ENCODE data around the gene SORBS2.
"Not testable (repeated sequence)": the region's sequence is repeated elsewhere in the genome, so short reads cannot be mapped to it uniquely, and the experiment has no call there.

The SORBS2 gene

GRCh38 chr4:185717377-185717741 is 94.6 kb downstream of the SORBS2 start:
- no peak overlapping the region for H4K8ac ChIP-seq (ENCODE audit: low read depth, low read length)
- H3K4me1 ChIP-seq (ENCODE audit: control insufficient read depth, low read depth, low read length), result no peaks in the 10 kb centered on the region
- no peak overlapping the region for H3K9ac ChIP-seq (ENCODE audit: low read length)
- no peaks in the 10 kb centered on the region for H3K27me3 ChIP-seq (ENCODE audit: insufficient read depth, low read length, poor library complexity)
- H3K56ac ChIP-seq (ENCODE audit: low read length), result no peak overlapping the region
- no peak for DNase-seq
- no peak overlapping the region for H3K4ac ChIP-seq (ENCODE audit: low read depth, low read length)
- no peak overlapping the region for H2BK120ac ChIP-seq (ENCODE audit: low read depth, low read length)
- H3K27ac ChIP-seq (ENCODE audit: low read depth, low read length), result no peak overlapping the region
- no peak overlapping the region for H2AK5ac ChIP-seq (ENCODE audit: low read length)
- no peak overlapping the region for H3K4me2 ChIP-seq (ENCODE audit: low read length)
- WGBS (ENCODE audit: extremely low coverage, insufficient coverage, low lambda C conversion rate), result no CpG with 5 or more reads among the region's 9 CpGs
- no peaks in the 10 kb centered on the region for H3K79me2 ChIP-seq (ENCODE audit: control insufficient read depth, insufficient read depth, low read length)
- H3K4me3 ChIP-seq (ENCODE audit: low read length), result no peak overlapping the region
- no peak overlapping the region for H4K5ac ChIP-seq (ENCODE audit: low read length)
- no peak overlapping the region for H2BK15ac ChIP-seq (replicated peaks; ENCODE audit: low read depth)
- H3K79me1 ChIP-seq (ENCODE audit: low read length), result no peaks in the 10 kb centered on the region
- H3K18ac ChIP-seq (ENCODE audit: low read length), result no peak overlapping the region
- no peaks in the 10 kb centered on the region for H3K36me3 ChIP-seq (ENCODE audit: control insufficient read depth, insufficient read depth, low read length)
- no peak overlapping the region for H3K23ac ChIP-seq (ENCODE audit: low read length)
- no peak overlapping the region for H2BK5ac ChIP-seq (ENCODE audit: low read length)

- no peak overlapping the region for H3K23ac ChIP-seq (ENCODE audit: low read length)
- H3K56ac ChIP-seq (ENCODE audit: low read length), result no peak overlapping the region
- no peaks in the 10 kb centered on the region for H3K4me1 ChIP-seq (ENCODE audit: control insufficient read depth, low read depth, low read length)
- no peak overlapping the region for H3K4me2 ChIP-seq (ENCODE audit: low read length)
- H3K27ac ChIP-seq (ENCODE audit: low read depth, low read length), result no peak overlapping the region
- WGBS (ENCODE audit: extremely low coverage, insufficient coverage, low lambda C conversion rate), result no CpG with 5 or more reads among the region's 15 CpGs
- no peak overlapping the region for H2AK5ac ChIP-seq (ENCODE audit: low read length)
- H3K4me3 ChIP-seq (ENCODE audit: low read length), result no peak overlapping the region
- no peak overlapping the region for H3K18ac ChIP-seq (ENCODE audit: low read length)
- H3K27me3 ChIP-seq (ENCODE audit: insufficient read depth, low read length, poor library complexity), result no peaks in the 10 kb centered on the region
- no peak overlapping the region for H4K8ac ChIP-seq (ENCODE audit: low read depth, low read length)
- H2BK15ac ChIP-seq (replicated peaks; ENCODE audit: low read depth), result no peak overlapping the region
- no peak overlapping the region for H2BK5ac ChIP-seq (ENCODE audit: low read length)
- no peaks in the 10 kb centered on the region for H3K79me2 ChIP-seq (ENCODE audit: control insufficient read depth, insufficient read depth, low read length)
- no peak for DNase-seq
- no peak overlapping the region for H3K9ac ChIP-seq (ENCODE audit: low read length)
- no peak overlapping the region for H2BK120ac ChIP-seq (ENCODE audit: low read depth, low read length)
- no peaks in the 10 kb centered on the region for H3K79me1 ChIP-seq (ENCODE audit: low read length)
- no peak overlapping the region for H4K5ac ChIP-seq (ENCODE audit: low read length)
- no peaks in the 10 kb centered on the region for H3K36me3 ChIP-seq (ENCODE audit: control insufficient read depth, insufficient read depth, low read length)
- H3K4ac ChIP-seq (ENCODE audit: low read depth, low read length), result no peak overlapping the region
Observed at GRCh38 chr4:185716577-185717376, 95.2 kb downstream of the SORBS2 start.

GRCh38 chr4:185716141-185716551 is 95.8 kb downstream of the SORBS2 start:
- no peaks in the 10 kb centered on the region for H3K4me1 ChIP-seq (ENCODE audit: control insufficient read depth, low read depth, low read length)
- no CpG with 5 or more reads among the region's 9 CpGs for WGBS (ENCODE audit: extremely low coverage, insufficient coverage, low lambda C conversion rate)
- no peak for DNase-seq
- no peak overlapping the region for H3K56ac ChIP-seq (ENCODE audit: low read length)
- H2BK120ac ChIP-seq (ENCODE audit: low read depth, low read length), result no peak overlapping the region
- H3K4me2 ChIP-seq (ENCODE audit: low read length), result no peak overlapping the region
- no peaks in the 10 kb centered on the region for H3K79me1 ChIP-seq (ENCODE audit: low read length)
- H2BK15ac ChIP-seq (replicated peaks; ENCODE audit: low read depth), result no peak overlapping the region
- no peak overlapping the region for H3K4ac ChIP-seq (ENCODE audit: low read depth, low read length)
- H3K36me3 ChIP-seq (ENCODE audit: control insufficient read depth, insufficient read depth, low read length), result no peaks in the 10 kb centered on the region
- H2AK5ac ChIP-seq (ENCODE audit: low read length), result no peak overlapping the region
- H4K5ac ChIP-seq (ENCODE audit: low read length), result no peak overlapping the region
- no peak overlapping the region for H3K27ac ChIP-seq (ENCODE audit: low read depth, low read length)
- no peak overlapping the region for H3K4me3 ChIP-seq (ENCODE audit: low read length)
- H3K27me3 ChIP-seq (ENCODE audit: insufficient read depth, low read length, poor library complexity), result no peaks in the 10 kb centered on the region
- H3K79me2 ChIP-seq (ENCODE audit: control insufficient read depth, insufficient read depth, low read length), result no peaks in the 10 kb centered on the region
- H3K9ac ChIP-seq (ENCODE audit: low read length), result no peak overlapping the region
- H3K23ac ChIP-seq (ENCODE audit: low read length), result no peak overlapping the region
- no peak overlapping the region for H2BK5ac ChIP-seq (ENCODE audit: low read length)
- H4K8ac ChIP-seq (ENCODE audit: low read depth, low read length), result no peak overlapping the region
- H3K18ac ChIP-seq (ENCODE audit: low read length), result no peak overlapping the region

GRCh38 chr4:185714524-185714923 is 97.5 kb downstream of the SORBS2 start:
- H3K79me1 ChIP-seq (ENCODE audit: low read length); H2BK15ac ChIP-seq (replicated peaks; ENCODE audit: low read depth); H2BK5ac ChIP-seq (ENCODE audit: low read length); H3K56ac ChIP-seq (ENCODE audit: low read length); H3K79me2 ChIP-seq (ENCODE audit: control insufficient read depth, insufficient read depth, low read length); H3K4ac ChIP-seq (ENCODE audit: low read depth, low read length); H3K27ac ChIP-seq (ENCODE audit: low read depth, low read length); H3K36me3 ChIP-seq (ENCODE audit: control insufficient read depth, insufficient read depth, low read length); H3K27me3 ChIP-seq (ENCODE audit: insufficient read depth, low read length, poor library complexity); H2BK120ac ChIP-seq (ENCODE audit: low read depth, low read length); H4K8ac ChIP-seq (ENCODE audit: low read depth, low read length); DNase-seq; H3K4me2 ChIP-seq (ENCODE audit: low read length); H2AK5ac ChIP-seq (ENCODE audit: low read length); H4K5ac ChIP-seq (ENCODE audit: low read length); H3K23ac ChIP-seq (ENCODE audit: low read length); H3K9ac ChIP-seq (ENCODE audit: low read length); H3K4me1 ChIP-seq (ENCODE audit: control insufficient read depth, low read depth, low read length); H3K4me3 ChIP-seq (ENCODE audit: low read length); H3K18ac ChIP-seq (ENCODE audit: low read length): not testable (repeated sequence)
- WGBS (ENCODE audit: extremely low coverage, insufficient coverage, low lambda C conversion rate), result no CpG with 5 or more reads among the region's 5 CpGs

- Histone ChIP-seq H4K8ac (ENCODE audit: low read depth, low read length) (no peak overlapping the region), H3K27ac (ENCODE audit: low read depth, low read length) (no peak overlapping the region), H3K27me3 (ENCODE audit: insufficient read depth, low read length, poor library complexity) (no peaks in the 10 kb centered on the region), H3K18ac (ENCODE audit: low read length) (no peak overlapping the region), H4K5ac (ENCODE audit: low read length) (no peak overlapping the region), H3K4me1 (ENCODE audit: control insufficient read depth, low read depth, low read length) (no peaks in the 10 kb centered on the region), H2BK120ac (ENCODE audit: low read depth, low read length) (no peak overlapping the region), H3K56ac (ENCODE audit: low read length) (no peak overlapping the region), H3K79me1 (ENCODE audit: low read length) (no peaks in the 10 kb centered on the region), H3K4me2 (ENCODE audit: low read length) (no peak overlapping the region), H3K4me3 (ENCODE audit: low read length) (no peak overlapping the region), H3K36me3 (ENCODE audit: control insufficient read depth, insufficient read depth, low read length) (no peaks in the 10 kb centered on the region), H2BK15ac (replicated peaks; ENCODE audit: low read depth) (no peak overlapping the region), H3K23ac (ENCODE audit: low read length) (no peak overlapping the region), H2BK5ac (ENCODE audit: low read length) (no peak overlapping the region), H3K9ac (ENCODE audit: low read length) (no peak overlapping the region), H3K79me2 (ENCODE audit: control insufficient read depth, insufficient read depth, low read length) (no peaks in the 10 kb centered on the region), H2AK5ac (ENCODE audit: low read length) (no peak overlapping the region), H3K4ac (ENCODE audit: low read depth, low read length) (no peak overlapping the region)
- no peak for DNase-seq
- no CpG with 5 or more reads among the region's 1 CpG for WGBS (ENCODE audit: extremely low coverage, insufficient coverage, low lambda C conversion rate)
Observed at GRCh38 chr4:185713731-185714130, 98.3 kb downstream of the SORBS2 start.

GRCh38 chr4:185713272-185713671 is 98.7 kb downstream of the SORBS2 start:
- peak; percentile 35 for DNase-seq
- no peak overlapping the region for H2AK5ac ChIP-seq (ENCODE audit: low read length)
- no peaks in the 10 kb centered on the region for H3K36me3 ChIP-seq (ENCODE audit: control insufficient read depth, insufficient read depth, low read length)
- H2BK5ac ChIP-seq (ENCODE audit: low read length), result no peak overlapping the region
- no peak overlapping the region for H3K4ac ChIP-seq (ENCODE audit: low read depth, low read length)
- H3K4me1 ChIP-seq (ENCODE audit: control insufficient read depth, low read depth, low read length), result no peaks in the 10 kb centered on the region
- H2BK120ac ChIP-seq (ENCODE audit: low read depth, low read length), result no peak overlapping the region
- WGBS (ENCODE audit: extremely low coverage, insufficient coverage, low lambda C conversion rate), result no CpG with 5 or more reads among the region's 5 CpGs
- no peak overlapping the region for H4K5ac ChIP-seq (ENCODE audit: low read length)
- H3K4me2 ChIP-seq (ENCODE audit: low read length), result no peak overlapping the region
- no peaks in the 10 kb centered on the region for H3K79me1 ChIP-seq (ENCODE audit: low read length)
- no peak overlapping the region for H3K23ac ChIP-seq (ENCODE audit: low read length)
- H3K27me3 ChIP-seq (ENCODE audit: insufficient read depth, low read length, poor library complexity), result no peaks in the 10 kb centered on the region
- no peaks in the 10 kb centered on the region for H3K79me2 ChIP-seq (ENCODE audit: control insufficient read depth, insufficient read depth, low read length)
- no peak overlapping the region for H3K27ac ChIP-seq (ENCODE audit: low read depth, low read length)
- H3K4me3 ChIP-seq (ENCODE audit: low read length), result no peak overlapping the region
- no peak overlapping the region for H2BK15ac ChIP-seq (replicated peaks; ENCODE audit: low read depth)
- H3K18ac ChIP-seq (ENCODE audit: low read length), result no peak overlapping the region
- no peak overlapping the region for H4K8ac ChIP-seq (ENCODE audit: low read depth, low read length)
- no peak overlapping the region for H3K56ac ChIP-seq (ENCODE audit: low read length)
- no peak overlapping the region for H3K9ac ChIP-seq (ENCODE audit: low read length)
